SU-DHL-6 (cell line): ENCODE data around the gene ERF.

Experiments
- EZH2phosphoT487 ChIP-seq: fragments of 200-600 bp; sonication (generic), shearing (Covaris generic); conservative IDR thresholded peaks from 2 replicates; pipeline ENCODE4 v1.6.1; 2018; ENCODE audit warnings: mild to moderate bottlenecking, antibody characterized with exemption, low read length, moderate library complexity, mixed read lengths
- TF ChIP-seq, protein P1 (sequence below): fragments of 200-600 bp; sonication (generic); IDR thresholded peaks from one replicate; pipeline ENCODE4 v1.5.1; 2017; ENCODE audit warnings: antibody characterized with exemption, mild to moderate bottlenecking, low read length, moderate library complexity; ENCODE audit not compliant: insufficient read depth, poor library complexity, severe bottlenecking

DNA sequence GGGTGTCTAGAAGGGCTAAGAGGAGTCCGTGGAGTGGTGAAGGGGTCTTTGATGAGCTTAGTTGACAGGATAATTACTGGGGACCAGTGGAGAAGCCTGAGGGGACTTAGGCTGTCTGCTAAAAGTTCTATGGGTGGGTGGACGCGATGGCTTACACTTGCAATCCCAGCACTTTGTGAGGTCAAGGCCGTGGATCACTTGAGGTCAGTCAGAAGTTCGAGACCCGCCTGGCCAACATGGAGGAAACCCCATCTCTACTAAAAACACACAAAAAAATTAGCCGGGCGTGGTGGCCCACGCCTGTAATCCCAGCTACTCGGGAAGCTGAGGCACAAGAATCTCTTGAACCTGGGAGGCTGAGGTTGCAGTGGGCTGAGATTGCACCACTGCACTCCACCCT, 9.7 kb downstream of the ERF start:
- TF ChIP-seq, protein P1, sequence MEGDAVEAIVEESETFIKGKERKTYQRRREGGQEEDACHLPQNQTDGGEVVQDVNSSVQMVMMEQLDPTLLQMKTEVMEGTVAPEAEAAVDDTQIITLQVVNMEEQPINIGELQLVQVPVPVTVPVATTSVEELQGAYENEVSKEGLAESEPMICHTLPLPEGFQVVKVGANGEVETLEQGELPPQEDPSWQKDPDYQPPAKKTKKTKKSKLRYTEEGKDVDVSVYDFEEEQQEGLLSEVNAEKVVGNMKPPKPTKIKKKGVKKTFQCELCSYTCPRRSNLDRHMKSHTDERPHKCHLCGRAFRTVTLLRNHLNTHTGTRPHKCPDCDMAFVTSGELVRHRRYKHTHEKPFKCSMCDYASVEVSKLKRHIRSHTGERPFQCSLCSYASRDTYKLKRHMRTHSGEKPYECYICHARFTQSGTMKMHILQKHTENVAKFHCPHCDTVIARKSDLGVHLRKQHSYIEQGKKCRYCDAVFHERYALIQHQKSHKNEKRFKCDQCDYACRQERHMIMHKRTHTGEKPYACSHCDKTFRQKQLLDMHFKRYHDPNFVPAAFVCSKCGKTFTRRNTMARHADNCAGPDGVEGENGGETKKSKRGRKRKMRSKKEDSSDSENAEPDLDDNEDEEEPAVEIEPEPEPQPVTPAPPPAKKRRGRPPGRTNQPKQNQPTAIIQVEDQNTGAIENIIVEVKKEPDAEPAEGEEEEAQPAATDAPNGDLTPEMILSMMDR, result no peak
- TF ChIP-seq EZH2phosphoT487, result no peak
